ENCODE data around the gene ARFGAP1.

The ARFGAP1 gene

DNA sequence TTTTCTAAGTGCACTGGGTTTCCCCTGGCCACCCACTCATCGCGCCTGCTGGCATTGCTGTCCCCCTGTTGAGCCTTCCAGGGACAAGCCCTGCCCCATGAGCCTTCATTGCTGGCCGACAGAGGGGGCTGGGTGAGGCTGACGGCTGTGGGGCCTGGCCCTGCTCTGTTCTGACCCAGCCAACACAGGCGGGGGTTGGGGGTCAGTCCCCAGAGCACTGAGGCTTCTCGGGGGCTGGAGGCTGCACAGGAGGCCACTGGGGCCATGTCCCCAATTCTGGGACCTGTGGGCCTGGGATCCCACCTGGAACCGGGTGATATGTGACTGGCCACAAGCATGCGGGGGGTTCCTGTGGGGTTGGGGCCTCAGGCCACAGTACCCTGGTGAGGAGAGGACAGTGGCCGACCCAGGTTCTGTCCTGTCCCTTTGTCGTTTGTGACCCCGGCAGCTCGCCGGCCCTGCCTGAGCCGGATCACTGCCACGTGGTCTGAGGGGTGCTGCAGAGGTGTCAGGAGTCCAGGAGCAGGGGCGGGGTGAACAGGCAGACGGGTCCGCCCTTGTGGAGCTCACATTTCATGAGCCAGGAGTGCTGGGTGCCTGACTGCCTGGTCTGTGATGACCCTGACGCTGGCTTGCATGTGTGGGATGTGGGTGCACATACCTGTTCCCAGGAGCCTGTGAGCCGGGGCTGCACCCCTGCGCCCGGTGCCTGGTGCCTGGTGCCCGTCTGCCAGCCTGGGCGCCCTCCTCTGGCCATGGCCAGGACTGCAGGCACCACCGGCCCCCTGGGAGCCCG, 18.3 kb downstream of the ARFGAP1 start:
- H3K4me1 Mint-ChIP-seq: peaks cover 5% of the 10 kb centered on the region
- H3K4me3 Mint-ChIP-seq: no peak overlapping the region
- TF ChIP-seq, protein P1, sequence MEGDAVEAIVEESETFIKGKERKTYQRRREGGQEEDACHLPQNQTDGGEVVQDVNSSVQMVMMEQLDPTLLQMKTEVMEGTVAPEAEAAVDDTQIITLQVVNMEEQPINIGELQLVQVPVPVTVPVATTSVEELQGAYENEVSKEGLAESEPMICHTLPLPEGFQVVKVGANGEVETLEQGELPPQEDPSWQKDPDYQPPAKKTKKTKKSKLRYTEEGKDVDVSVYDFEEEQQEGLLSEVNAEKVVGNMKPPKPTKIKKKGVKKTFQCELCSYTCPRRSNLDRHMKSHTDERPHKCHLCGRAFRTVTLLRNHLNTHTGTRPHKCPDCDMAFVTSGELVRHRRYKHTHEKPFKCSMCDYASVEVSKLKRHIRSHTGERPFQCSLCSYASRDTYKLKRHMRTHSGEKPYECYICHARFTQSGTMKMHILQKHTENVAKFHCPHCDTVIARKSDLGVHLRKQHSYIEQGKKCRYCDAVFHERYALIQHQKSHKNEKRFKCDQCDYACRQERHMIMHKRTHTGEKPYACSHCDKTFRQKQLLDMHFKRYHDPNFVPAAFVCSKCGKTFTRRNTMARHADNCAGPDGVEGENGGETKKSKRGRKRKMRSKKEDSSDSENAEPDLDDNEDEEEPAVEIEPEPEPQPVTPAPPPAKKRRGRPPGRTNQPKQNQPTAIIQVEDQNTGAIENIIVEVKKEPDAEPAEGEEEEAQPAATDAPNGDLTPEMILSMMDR (IDR thresholded peaks at IDR 0.05): peak; percentile 68
- peak; percentile 84 for DNase-seq
- H3K9me3 Mint-ChIP-seq: no peaks in the 10 kb centered on the region
- peaks cover 13% of the 10 kb centered on the region for H3K27me3 Mint-ChIP-seq (ENCODE audit: low read depth, poor library complexity)
- no peaks in the 10 kb centered on the region for H3K36me3 Mint-ChIP-seq (ENCODE audit: low read depth)
- H3K27ac Mint-ChIP-seq: no peak overlapping the region

DNA sequence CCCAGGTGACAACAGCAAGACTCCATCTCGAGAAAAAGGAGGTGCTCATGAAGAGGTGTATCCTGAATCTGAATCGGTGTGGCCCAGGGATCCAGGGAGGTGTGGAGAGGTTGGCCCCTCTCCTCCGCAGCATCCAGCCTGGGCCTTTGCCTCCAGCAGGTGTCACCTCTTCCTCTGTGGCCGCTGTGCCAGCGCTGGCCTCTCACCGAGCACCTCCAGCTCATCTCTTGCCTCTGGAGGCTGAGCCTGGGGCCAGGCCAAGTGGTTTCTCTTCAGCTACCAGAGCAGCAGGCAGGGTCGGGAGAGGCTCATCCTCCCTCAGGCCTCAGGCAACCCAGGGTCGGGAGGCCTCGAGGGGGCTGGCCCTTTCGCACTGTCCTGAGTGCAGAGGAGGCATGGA, 19.2 kb downstream of the ARFGAP1 start:
- TF ChIP-seq, protein P1 (IDR thresholded peaks at IDR 0.05): no peak
- H3K9me3 Mint-ChIP-seq: no peaks in the 10 kb centered on the region
- H3K27me3 Mint-ChIP-seq (ENCODE audit: low read depth, poor library complexity): peaks cover 22% of the 10 kb centered on the region
- H3K36me3 Mint-ChIP-seq (ENCODE audit: low read depth): no peaks in the 10 kb centered on the region
- no peak overlapping the region for H3K4me3 Mint-ChIP-seq
- no peak for DNase-seq
- H3K27ac Mint-ChIP-seq: no peak overlapping the region
- H3K4me1 Mint-ChIP-seq: peaks cover 5% of the 10 kb centered on the region

GRCh38 chr20:63292292-63292701, 19.7 kb downstream of the ARFGAP1 start:
- TF ChIP-seq, protein P1 (IDR thresholded peaks at IDR 0.05): no peak
- DNase-seq: no peak
- peaks cover 5% of the 10 kb centered on the region for H3K4me1 Mint-ChIP-seq
- H3K9me3 Mint-ChIP-seq: no peaks in the 10 kb centered on the region
- peaks cover 25% of the 10 kb centered on the region for H3K27me3 Mint-ChIP-seq (ENCODE audit: low read depth, poor library complexity)
- no peak overlapping the region for H3K4me3 Mint-ChIP-seq
- H3K27ac Mint-ChIP-seq: no peak overlapping the region
- H3K36me3 Mint-ChIP-seq (ENCODE audit: low read depth): no peaks in the 10 kb centered on the region

- H3K4me3 Mint-ChIP-seq: no peak within 1 kb of the TSS
- TF ChIP-seq, protein P1 (IDR thresholded peaks at IDR 0.05): no peak
- peaks cover 5% of the 10 kb centered on the region for H3K4me1 Mint-ChIP-seq
- no peaks in the 10 kb centered on the region for H3K36me3 Mint-ChIP-seq (ENCODE audit: low read depth)
- peaks cover 29% of the 10 kb centered on the region for H3K27me3 Mint-ChIP-seq (ENCODE audit: low read depth, poor library complexity)
- no peak for DNase-seq
- no peaks in the 10 kb centered on the region for H3K9me3 Mint-ChIP-seq
- no peak within 1 kb of the TSS for H3K27ac Mint-ChIP-seq
These were observed 20.3 kb downstream of the ARFGAP1 start, which contains the start of gene COL20A1 for GRCh38 chr20:63292904-63293303. TSS of gene COL20A1 (plus strand) at chr20:63293186. CDS start at chr20:63295108, 1,922 bp downstream.

- Mint-ChIP-seq H3K4me1 (peaks cover 5% of the 10 kb centered on the region), H3K36me3 (ENCODE audit: low read depth) (no peaks in the 10 kb centered on the region), H3K27me3 (ENCODE audit: low read depth, poor library complexity) (peaks cover 33% of the 10 kb centered on the region), H3K27ac (no peak overlapping the region), H3K4me3 (no peak overlapping the region), H3K9me3 (no peaks in the 10 kb centered on the region)
- TF ChIP-seq, protein P1 (IDR thresholded peaks at IDR 0.05): no peak
- DNase-seq: no peak
These were observed 20.8 kb downstream of the ARFGAP1 start for GRCh38 chr20:63293456-63293855.
